Endothelial cell of umbilical vein (primary cell): ENCODE results near the gene SLC27A6.

Experiments
- CTCF ChIP-seq, 2 donors: IDR thresholded peaks; 1 replicate in 1 of 2; 2 replicates in 1 of 2; pipeline ENCODE4 v1.5.1; 2011; ENCODE audit warnings: low read length in 2 of 2, mild to moderate bottlenecking in 2 of 2, moderate library complexity in 2 of 2, control low read depth in 1 of 2, inconsistent platforms in 1 of 2, low read depth in 1 of 2; ENCODE audit not compliant: insufficient read depth in 1 of 2; ENCODE audit errors: extremely low read depth in 1 of 2
- EZH2 ChIP-seq: IDR thresholded peaks from 2 replicates; pipeline ENCODE4 v1.6.1; 2012; ENCODE audit warnings: borderline replicate concordance, low read depth, mild to moderate bottlenecking, moderate library complexity, low read length, inconsistent platforms; ENCODE audit not compliant: severe bottlenecking
- GATA2 ChIP-seq: IDR thresholded peaks from 2 replicates; pipeline ENCODE4 v1.7.0; 2011; ENCODE audit warnings: low read depth, mild to moderate bottlenecking, moderate library complexity, mixed read lengths, low read length; ENCODE audit not compliant: insufficient read length, insufficient read depth
- MYC ChIP-seq: IDR thresholded peaks from one replicate; pipeline ENCODE4 v1.6.1; 2011; ENCODE audit warnings: mild to moderate bottlenecking, low read depth, low read length
- POLR2A ChIP-seq: IDR thresholded peaks from 2 replicates; pipeline ENCODE4 v1.6.1; 2012; ENCODE audit warnings: low read depth, mild to moderate bottlenecking, control low read depth, low read length
- POLR2AphosphoS5 ChIP-seq: IDR thresholded peaks from 2 replicates; pipeline ENCODE4 v1.6.1; 2012; ENCODE audit warnings: low read depth, mild to moderate bottlenecking, control low read depth, low read length, moderate library complexity; ENCODE audit not compliant: insufficient read depth

DNA sequence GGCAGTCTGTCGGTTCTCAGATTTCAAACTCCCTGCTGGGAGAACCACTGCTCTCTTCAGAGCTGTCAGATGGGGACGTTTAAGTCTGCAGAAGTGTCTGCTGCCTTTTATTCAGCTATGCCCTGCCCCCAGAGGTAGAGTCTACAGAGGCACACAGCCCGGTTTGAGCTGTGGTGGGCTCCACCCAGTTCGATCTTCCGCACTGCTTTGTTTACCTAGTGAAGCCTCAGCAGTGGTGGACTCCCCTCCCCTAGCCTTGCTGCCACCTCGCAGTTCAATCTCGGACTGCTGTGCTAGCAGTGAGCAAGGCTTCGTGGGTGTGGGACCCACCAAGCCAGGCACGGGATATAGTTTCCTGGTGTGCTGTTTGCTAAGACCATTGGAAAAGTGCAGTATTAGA, 8.0 kb downstream of the SLC27A6 start:
- no peak for TF ChIP-seq POLR2A
- TF ChIP-seq CTCF (IDR thresholded peaks at IDR 0.05; ENCODE audit: extremely low read depth in 1 of 2, insufficient read depth in 1 of 2, low read depth in 1 of 2, low read length in 2 of 2): no peak
- TF ChIP-seq MYC: no peak
- no peak for TF ChIP-seq EZH2
- TF ChIP-seq POLR2AphosphoS5: no peak
- TF ChIP-seq GATA2: no peak
